NCI-H226 (cell line): ENCODE data around the gene ACOT13.
"Not testable (repeated sequence)": the region's sequence is repeated elsewhere in the genome, so short reads cannot be mapped to it uniquely, and the experiment has no call there.

Experiments used
- DNase-seq: peaks from one replicate; pipeline ENCODE4 v3.0.0-alpha.2; 2015

ACOT13 gene

GRCh38 chr6:24663189-24663588, 3.7 kb upstream of the ACOT13 start:
- DNase-seq: no peak

DNA sequence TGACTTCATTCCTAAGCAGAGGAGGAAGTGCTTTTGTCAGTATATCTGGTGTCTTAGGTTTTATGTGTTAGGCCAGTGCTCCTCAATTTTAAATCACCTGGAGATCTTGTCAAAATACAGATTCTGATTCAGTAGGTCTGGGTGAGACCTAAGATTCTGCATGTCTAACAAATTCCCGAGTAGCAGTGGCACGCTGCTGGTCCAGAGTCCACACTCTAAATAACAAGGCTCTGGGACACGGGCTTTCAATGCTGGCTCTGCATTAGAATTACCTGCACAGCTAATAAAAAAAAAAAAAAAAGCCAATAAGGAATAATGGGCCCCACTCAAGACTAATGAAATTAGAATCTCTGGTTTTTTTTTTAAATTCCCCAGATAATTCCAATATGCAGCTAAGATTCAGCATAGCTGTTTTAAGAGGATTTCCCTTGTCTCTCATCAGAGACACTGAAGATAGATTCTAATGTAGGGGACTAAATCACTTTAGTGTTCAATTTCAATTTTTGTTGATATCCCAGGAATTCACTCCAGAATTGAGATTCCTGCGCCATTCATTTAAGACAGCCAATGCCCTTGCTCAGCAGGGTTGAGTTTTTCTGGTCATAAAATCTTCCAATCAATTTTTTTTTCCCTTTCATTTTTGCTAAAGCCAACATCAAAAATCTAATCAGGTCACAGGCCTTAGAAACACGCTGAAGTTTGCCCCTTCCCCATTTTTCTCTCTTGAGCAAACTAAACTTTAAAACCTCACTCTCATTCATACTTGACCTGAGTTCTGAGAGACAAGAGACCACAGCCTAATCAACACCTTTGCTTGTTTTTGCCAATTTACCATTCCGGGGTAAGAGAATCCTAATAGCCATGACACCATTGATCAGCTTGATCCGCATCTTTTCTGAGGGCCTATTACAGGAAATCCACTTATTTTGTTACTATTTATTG, 2.6 kb upstream of the ACOT13 start:
- no peak for DNase-seq

DNA sequence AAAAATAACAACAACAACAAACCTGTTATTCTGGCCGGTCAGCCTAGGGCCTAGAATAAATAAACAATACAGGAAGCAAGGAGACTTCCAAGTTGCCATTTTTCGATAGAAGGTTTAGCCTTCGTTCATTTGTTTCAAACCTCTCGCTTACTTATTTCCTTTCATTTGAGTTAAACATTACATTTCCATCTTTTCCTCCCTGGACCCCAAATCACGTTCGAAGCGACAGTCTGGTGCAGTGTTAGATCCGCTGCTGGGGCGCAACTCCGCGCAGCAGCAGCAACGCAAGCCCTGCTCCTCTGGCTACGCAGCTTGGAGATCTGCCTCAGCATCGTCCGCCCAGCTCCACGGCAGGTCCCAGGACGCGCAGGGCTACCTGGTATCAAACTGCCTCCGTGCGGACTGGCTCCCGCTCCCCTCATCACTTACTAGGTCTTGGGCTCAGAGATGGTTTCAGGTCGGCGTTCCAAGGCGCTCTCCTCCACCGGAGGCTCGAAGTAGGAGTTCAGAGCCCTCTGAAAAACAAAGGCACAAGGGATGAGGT, 708 bp upstream of the ACOT13 start:
- no peak for DNase-seq

GRCh38 chr6:24667378-24667803, 514 bp downstream of the ACOT13 start:
- DNase-seq: peak; percentile 39

DNA sequence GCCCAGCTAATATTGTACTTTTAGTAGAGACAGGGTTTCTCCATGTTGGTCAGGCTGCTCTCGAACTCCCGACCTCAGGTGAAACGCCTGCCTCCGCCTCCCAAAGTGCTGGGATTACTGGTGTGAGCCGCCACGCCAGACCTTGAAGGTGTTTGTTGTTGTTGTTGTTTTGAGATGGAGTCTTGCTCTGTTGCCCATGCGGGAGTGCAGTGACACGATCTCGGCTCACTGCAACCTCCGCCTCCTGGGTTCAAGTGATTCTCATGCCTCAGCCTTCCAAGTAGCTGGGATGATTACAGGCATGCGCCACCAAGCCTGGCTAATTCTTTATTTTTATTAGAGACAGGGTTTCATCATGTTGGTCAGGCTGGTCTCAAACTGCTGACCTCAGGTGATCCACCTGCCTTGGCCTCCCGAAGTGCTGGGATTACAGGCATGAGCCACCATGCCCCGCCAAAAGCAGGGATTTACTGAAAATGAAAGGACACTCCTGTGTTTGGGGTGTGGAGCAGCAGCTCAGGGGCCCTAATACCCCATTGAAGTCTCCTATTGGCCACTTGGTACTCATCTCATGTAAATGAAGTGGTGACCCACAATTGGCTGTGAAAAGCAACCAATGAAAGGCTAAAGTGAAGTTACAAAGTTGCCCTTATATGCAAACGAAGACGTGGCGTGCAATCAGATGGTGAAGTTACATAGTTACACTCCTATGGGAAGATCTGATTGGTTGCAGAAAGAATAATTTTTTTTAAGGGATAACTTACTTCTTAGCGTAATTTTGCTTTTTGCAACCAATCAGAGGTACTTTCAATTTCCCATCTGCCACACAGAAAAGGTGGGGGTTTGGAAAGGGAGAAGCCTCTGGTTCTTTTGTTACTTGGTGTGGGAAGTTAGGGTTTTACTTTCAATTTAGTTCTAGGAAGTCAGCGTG, 1.5 kb downstream of the ACOT13 start:
- not testable (repeated sequence) for DNase-seq

DNA sequence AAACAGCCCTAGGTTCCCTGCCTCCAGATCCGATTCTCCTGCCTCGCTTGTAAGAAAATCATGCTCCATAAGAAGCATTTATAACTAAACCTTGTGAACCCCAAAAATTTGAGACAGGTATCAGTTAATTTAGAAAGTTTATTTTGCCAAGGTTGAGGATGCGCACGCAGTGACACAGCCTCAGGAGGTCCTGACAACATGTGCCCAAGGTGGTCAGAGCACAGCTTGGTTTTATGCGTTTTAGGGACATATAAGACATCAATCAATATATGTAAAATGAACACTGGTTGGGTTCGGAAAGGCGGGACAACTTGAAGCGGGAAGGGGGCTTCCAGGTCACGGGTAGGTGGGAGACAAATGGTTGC, 2.1 kb downstream of the ACOT13 start:
- DNase-seq: no peak

GRCh38 chr6:24670492-24670891, 3.6 kb downstream of the ACOT13 start:
- DNase-seq: not testable (repeated sequence)

GRCh38 chr6:24671077-24671476, 4.2 kb downstream of the ACOT13 start:
- DNase-seq: not testable (repeated sequence)

GRCh38 chr6:24672620-24673182, 5.8 kb downstream of the ACOT13 start:
- DNase-seq: no peak

DNA sequence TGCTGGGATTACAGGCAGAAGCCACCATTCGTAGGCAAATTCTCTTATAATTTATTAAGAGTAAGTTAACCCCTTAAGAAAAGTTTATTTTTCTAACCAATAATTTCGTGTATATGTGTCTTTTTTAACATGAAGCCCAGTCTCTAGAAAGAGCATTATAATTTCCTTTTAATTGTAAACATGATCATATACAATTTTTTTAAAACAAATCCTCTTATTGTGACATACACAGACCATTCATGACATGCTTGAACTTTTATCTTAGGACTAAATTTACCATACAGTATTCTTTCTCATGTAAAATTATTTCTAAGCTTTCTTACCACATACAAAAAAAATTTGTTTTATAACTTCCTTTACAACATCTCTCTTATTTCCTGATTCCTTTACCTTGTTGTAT, 6.7 kb downstream of the ACOT13 start:
- no peak for DNase-seq

GRCh38 chr6:24678792-24679352, 12.0 kb downstream of the ACOT13 start:
- DNase-seq: not testable (repeated sequence)

DNA sequence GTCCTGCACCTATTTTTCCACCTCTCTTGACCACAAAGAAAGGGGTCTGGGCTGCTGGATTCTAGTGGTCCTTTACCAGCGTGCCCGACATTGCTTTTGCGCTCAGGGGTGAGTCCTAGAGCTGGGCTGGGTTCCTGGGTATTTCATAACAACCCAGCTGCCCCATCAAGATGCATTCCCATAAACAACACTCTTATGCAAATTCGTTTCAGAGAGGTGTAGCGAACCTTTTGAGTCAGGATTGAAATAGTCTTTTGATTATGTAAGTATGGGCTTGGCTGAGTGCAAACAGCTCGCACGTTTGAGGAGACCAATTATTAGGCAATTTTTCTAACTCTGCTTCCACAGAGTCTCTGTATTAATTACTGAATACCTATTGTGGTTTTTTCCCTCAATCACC, 13.7 kb downstream of the ACOT13 start:
- no peak for DNase-seq

DNA sequence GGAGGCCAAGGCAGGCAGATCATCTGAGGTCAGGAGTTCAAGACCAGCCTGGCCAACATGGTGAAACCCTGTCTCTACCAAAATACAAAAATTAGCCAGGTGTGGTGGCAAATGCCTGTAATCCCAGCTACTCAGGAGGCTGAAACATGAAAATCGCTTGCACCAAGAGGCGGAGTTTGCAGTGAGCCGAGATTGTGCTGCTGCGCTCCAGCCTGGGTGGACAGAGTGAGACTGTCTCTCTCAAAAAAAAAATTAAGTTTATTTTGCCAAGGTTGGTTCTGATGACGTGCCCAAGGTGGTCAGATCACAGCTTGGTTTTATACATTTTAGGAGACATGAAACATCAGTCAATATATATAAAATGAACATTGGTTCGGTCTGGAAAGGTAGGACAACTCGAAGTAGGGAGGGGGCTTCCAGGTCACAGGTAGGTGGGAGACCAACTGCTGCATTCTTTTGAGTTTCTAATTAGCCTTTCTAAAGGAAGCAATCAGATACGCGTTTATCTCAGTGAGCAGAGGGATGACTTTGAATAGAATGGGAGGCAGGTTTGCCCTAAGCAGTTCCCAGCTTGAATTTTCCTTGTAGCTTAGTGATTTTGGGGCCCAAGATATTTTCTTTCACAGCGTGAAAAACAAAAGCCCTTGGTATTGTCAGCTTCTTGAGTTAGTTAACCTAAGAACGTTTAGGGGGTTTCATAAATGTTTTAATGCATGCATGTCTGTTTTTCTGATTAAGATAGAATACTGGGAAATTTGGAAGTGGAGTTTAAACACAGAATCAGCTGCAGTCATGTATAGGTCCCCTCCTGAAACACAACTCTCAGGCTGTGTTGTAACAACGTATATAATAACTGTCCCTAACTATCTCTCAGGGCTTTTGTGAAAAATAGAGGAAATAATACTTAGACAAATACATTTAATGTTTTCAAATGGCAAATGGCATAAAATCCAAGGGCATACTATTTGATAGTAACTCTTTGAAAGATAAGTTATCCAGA, 16.7 kb downstream of the ACOT13 start:
- no peak for DNase-seq

DNA sequence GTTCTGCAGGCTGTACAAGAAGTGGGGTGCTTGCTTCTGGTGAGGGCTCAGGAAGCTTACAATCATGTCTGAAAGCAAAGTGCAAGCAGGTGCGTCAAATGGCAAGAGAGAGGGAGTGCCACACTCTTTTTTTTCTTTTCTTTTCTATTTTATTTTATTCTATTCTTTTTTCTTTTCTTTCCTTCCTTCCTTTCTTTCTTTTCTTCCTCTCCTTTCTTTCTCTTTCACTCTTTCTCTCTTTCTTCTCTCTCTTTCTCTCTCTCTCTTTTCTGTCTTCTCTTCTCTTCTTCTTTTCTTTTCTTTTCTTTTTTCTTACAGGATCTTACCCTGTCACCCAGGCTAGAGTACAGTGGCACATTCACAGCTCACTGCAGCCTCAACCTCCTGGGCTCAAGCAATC, 19.5 kb downstream of the ACOT13 start:
- no peak for DNase-seq

GRCh38 chr6:24686946-24687345, 20.1 kb downstream of the ACOT13 start:
- DNase-seq: no peak

GRCh38 chr6:24689964-24690363, 23.1 kb downstream of the ACOT13 start:
- DNase-seq: no peak

- no peak for DNase-seq
These were observed 23.7 kb downstream of the ACOT13 start for GRCh38 chr6:24690593-24690992.

- no peak for DNase-seq
These were observed 24.7 kb downstream of the ACOT13 start for GRCh38 chr6:24691550-24691949.

- DNase-seq: no peak
These were observed 25.1 kb downstream of the ACOT13 start for GRCh38 chr6:24692003-24692402.

- no peak for DNase-seq
These were observed 25.5 kb downstream of the ACOT13 start for GRCh38 chr6:24692415-24692814.

DNA sequence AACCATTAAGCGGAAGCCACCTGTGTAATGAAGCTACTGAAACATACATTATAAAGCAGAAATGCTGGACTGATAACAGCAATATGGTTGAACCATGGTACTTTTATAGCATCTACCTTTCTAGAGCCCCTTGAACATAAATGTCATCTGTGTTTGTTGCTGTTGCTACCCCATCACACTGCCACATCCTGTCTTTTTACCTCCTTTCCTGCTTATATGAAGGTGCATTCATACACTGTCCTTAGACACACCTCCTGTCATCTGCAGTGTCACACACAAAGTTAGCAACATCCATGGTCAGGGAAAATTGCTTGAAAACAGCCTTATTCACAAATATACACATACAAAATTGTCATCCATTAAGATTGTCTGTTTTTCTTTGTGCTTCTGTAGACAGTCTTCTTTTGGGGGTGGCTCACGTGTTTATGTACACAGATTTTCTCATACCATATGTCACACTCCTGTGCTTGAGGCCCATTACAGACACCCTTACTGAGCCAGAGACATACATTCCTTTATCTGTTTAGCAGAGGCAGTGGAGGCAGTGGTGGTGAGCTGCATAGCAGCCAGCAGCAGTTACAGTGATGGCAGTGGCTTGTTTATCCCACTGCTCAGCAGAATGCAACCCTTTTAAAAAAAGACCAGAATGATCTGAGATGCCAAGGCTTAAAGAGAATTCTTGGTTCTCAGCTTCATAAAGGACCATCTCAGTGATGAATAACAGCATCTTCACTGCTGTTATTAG, 26.1 kb downstream of the ACOT13 start:
- no peak for DNase-seq
